ENCODE results near the gene HNRNPUL1. TPM values are rescaled to one million over a fixed set of nuclear protein-coding genes. Genes with fewer than 3 reads are reported as not detected.

HNRNPUL1 gene
- total and polyA plus RNA-seq, 9 of the 15 experiments (the other 6 are each of a cell fraction or from before 2014, with no cell fraction given): 7.3 to 211 (median 85.0) TPM

- TF ChIP-seq TRIM28 (IDR thresholded peaks at IDR 0.05) (no peak), STAT6 (CRISPR knock-in tag; IDR thresholded peaks at IDR 0.05) (no peak), ZBTB11 (CRISPR knock-in tag; IDR thresholded peaks at IDR 0.05) (peak in 1 of 3 experiments; percentile 68; a peak in 2 of 6 replicates), MLLT1 (IDR thresholded peaks at IDR 0.05) (peak in 1 of 2 experiments; percentile 53; a peak in 1 of 4 replicates), HES1 (IDR thresholded peaks at IDR 0.05; ENCODE audit: low read depth) (no peak), ELK1 (CRISPR knock-in tag; IDR thresholded peaks at IDR 0.05) (no peak), SAP30 (IDR thresholded peaks at IDR 0.05; ENCODE audit: borderline replicate concordance, insufficient read depth, low read depth, low read length, poor library complexity, severe bottlenecking) (no peak), CBX5 (IDR thresholded peaks at IDR 0.05; ENCODE audit: borderline replicate concordance, low read depth) (no peak), SREBF2 (CRISPR knock-in tag; IDR thresholded peaks at IDR 0.05) (no peak), PCBP2 (IDR thresholded peaks at IDR 0.05; ENCODE audit: low read depth, low read length, poor library complexity, severe bottlenecking) (no peak), ZNF57 (CRISPR knock-in tag; IDR thresholded peaks at IDR 0.05) (no peak), ELK3 (CRISPR knock-in tag; IDR thresholded peaks at IDR 0.05) (no peak)
These were observed 89.5 kb downstream of the HNRNPUL1 start, which contains the start of gene TGFB1 (continued) for GRCh38 chr19:41353466-41354342.

Data from K562 (cell line).